Measurements from ENCODE around the gene RLN3.

The RLN3 gene

GRCh38 chr19:14070268-14071050 is 42.5 kb downstream of the RLN3 start:
- Histone ChIP-seq H3K27ac (peak overlapping the region in 12 of 21 experiments; percentile 19 to 77 (median 55)), H3K4me3 (no peak overlapping the region)

GRCh38 chr19:14072535-14073260 is 44.8 kb downstream of the RLN3 start, which contains the start of gene MISP3:
MISP3 (plus strand) TSS chr19:14072786; CDS start chr19:14073310, 524 bp downstream.
- peak within 1 kb of the TSS; percentile 47 to 91 (median 81) for H3K27ac ChIP-seq
- peak within 1 kb of the TSS; percentile 57 to 68 (median 61) for H3K4me3 ChIP-seq

- Histone ChIP-seq H3K4me3 (peak overlapping the region; percentile 57 to 68 (median 61)), H3K27ac (peak overlapping the region; percentile 47 to 91 (median 81))
Measured at GRCh38 chr19:14073261-14073924, 45.4 kb downstream of the RLN3 start.

GRCh38 chr19:14073925-14074838 is 46.2 kb downstream of the RLN3 start:
- Histone ChIP-seq H3K4me3 (peak overlapping the region; percentile 57 to 68 (median 61)), H3K27ac (peak overlapping the region; percentile 47 to 91 (median 81))

- H3K4me3 ChIP-seq: no peak overlapping the region
- H3K27ac ChIP-seq: no peak overlapping the region
Measured at GRCh38 chr19:14078411-14078810, 50.5 kb downstream of the RLN3 start.
